MM.1S (cell line): ENCODE measurements around the gene BRIP1.
"Not testable (repeated sequence)": the region's sequence is repeated elsewhere in the genome, so short reads cannot be mapped to it uniquely, and the experiment has no call there.

Source experiments
- DNase-seq: peaks from one replicate; pipeline ENCODE4 v3.0.0-alpha.2; 2015
- H2AFZ ChIP-seq: fragments of 300-600 bp; sonication (generic); 2 replicates; pipeline ENCODE4 v1.6.0; 2016; ENCODE audit warnings: antibody characterized with exemption, low read length
- H3F3A ChIP-seq: fragments of 300-600 bp; sonication (generic); 2 replicates; pipeline ENCODE4 v1.6.1; 2016; ENCODE audit warnings: mild to moderate bottlenecking, antibody characterized with exemption, low read length, moderate library complexity, mixed read lengths; ENCODE audit not compliant: insufficient read depth
- H3K27ac ChIP-seq: fragments of 300-600 bp; sonication (generic); 2 replicates; pipeline ENCODE4 v1.5.1; 2016; ENCODE audit warnings: mild to moderate bottlenecking, low read length
- H3K27me3 ChIP-seq: fragments of 300-600 bp; sonication (generic); replicated peaks from 2 replicates; pipeline ENCODE4 v1.6.0; 2016; ENCODE audit warnings: low read length; ENCODE audit not compliant: insufficient read depth
- H3K36me3 ChIP-seq: fragments of 300-600 bp; sonication (generic); replicated peaks from 2 replicates; pipeline ENCODE4 v1.6.1; 2016; ENCODE audit warnings: mild to moderate bottlenecking, low read length, mixed read lengths; ENCODE audit not compliant: insufficient read depth
- H3K4me1 ChIP-seq: fragments of 300-600 bp; sonication (generic); 2 replicates; pipeline ENCODE4 v1.6.1; 2016; ENCODE audit warnings: low read length, mixed read lengths
- H3K4me2 ChIP-seq: fragments of 300-600 bp; sonication (generic); 2 replicates; pipeline ENCODE4 v1.6.0; 2016; ENCODE audit warnings: low read depth, low read length
- H3K4me3 ChIP-seq: fragments of 300-600 bp; sonication (generic); 2 replicates; pipeline ENCODE4 v1.5.1; 2016; ENCODE audit warnings: low read length, mixed read lengths
- H3K79me2 ChIP-seq: fragments of 300-600 bp; sonication (generic); 2 replicates; pipeline ENCODE4 v1.6.1; 2016; ENCODE audit warnings: mixed run types, low read length, mixed read lengths
- H3K9ac ChIP-seq: fragments of 300-600 bp; sonication (generic); 2 replicates; pipeline ENCODE4 v1.6.1; 2016; ENCODE audit warnings: low read length, mixed read lengths
- H3K9me2 ChIP-seq: fragments of 300-600 bp; sonication (generic); replicated peaks from 2 replicates; pipeline ENCODE4 v1.6.1; 2016; ENCODE audit warnings: mild to moderate bottlenecking, low read length, mixed read lengths; ENCODE audit not compliant: insufficient read depth
- H3K9me3 ChIP-seq: fragments of 300-600 bp; sonication (generic); replicated peaks from 2 replicates; pipeline ENCODE4 v1.6.1; 2016; ENCODE audit warnings: mild to moderate bottlenecking, low read length, mixed read lengths; ENCODE audit not compliant: insufficient read depth
- H4K20me1 ChIP-seq: fragments of 300-600 bp; sonication (generic); 2 replicates; pipeline ENCODE4 v1.6.1; 2016; ENCODE audit warnings: mild to moderate bottlenecking, low read length, moderate library complexity, mixed read lengths; ENCODE audit not compliant: insufficient read depth
- CTCF ChIP-seq: fragments of 300-600 bp; sonication (generic); IDR thresholded peaks from 2 replicates; pipeline ENCODE4 v1.5.1; 2016; ENCODE audit warnings: antibody characterized with exemption, low read length, mixed read lengths
- EZH2 ChIP-seq: fragments of 300-600 bp; sonication (generic); optimal IDR thresholded peaks from 2 replicates; pipeline ENCODE3; 2017; ENCODE audit warnings: low read depth, mild to moderate bottlenecking, antibody characterized with exemption, low read length, mixed read lengths
- EZH2phosphoT487 ChIP-seq: fragments of 300-600 bp; sonication (generic); IDR thresholded peaks from 2 replicates; pipeline ENCODE4 v1.6.1; 2018; ENCODE audit warnings: antibody characterized with exemption, low read length

Gene BRIP1

GRCh38 chr17:61782683-61783082 lies 80.6 kb downstream of the BRIP1 start:
- no peaks in the 10 kb centered on the region for H3F3A ChIP-seq

GRCh38 chr17:61775364-61775763 lies 88.0 kb downstream of the BRIP1 start:
- DNase-seq: no peak
- TF ChIP-seq EZH2 (no peak), CTCF (no peak), EZH2phosphoT487 (no peak)
- no peaks in the 10 kb centered on the region for H4K20me1 ChIP-seq
- no peak overlapping the region for H3K9ac ChIP-seq
- no peak overlapping the region for H3K4me2 ChIP-seq
- H3K27me3 ChIP-seq: no peaks in the 10 kb centered on the region
- no peaks in the 10 kb centered on the region for H3K36me3 ChIP-seq
- H3F3A ChIP-seq: no peaks in the 10 kb centered on the region
- no peaks in the 10 kb centered on the region for H3K9me3 ChIP-seq
- no peaks in the 10 kb centered on the region for H3K9me2 ChIP-seq
- no peak overlapping the region for H3K27ac ChIP-seq
- H2AFZ ChIP-seq: no peak overlapping the region
- no peak overlapping the region for H3K4me3 ChIP-seq
- no peaks in the 10 kb centered on the region for H3K79me2 ChIP-seq
- no peaks in the 10 kb centered on the region for H3K4me1 ChIP-seq

More at GRCh38 chr17:61782683-61783082, 80.6 kb downstream of the BRIP1 start:
- Histone ChIP-seq H3K27me3 (no peaks in the 10 kb centered on the region), H3K4me1 (0 out of 2 replicates have a peak, but pooled peaks cover 12% of the 10 kb centered on the region), H2AFZ (no peak overlapping the region), H3K9me2 (no peaks in the 10 kb centered on the region), H3K79me2 (no peaks in the 10 kb centered on the region), H3K4me2 (no peak overlapping the region), H3K36me3 (peaks cover 3% of the 10 kb centered on the region; the same call in 1 of the 2 replicates), H4K20me1 (no peaks in the 10 kb centered on the region), H3K9me3 (no peaks in the 10 kb centered on the region), H3K4me3 (no peak overlapping the region), H3K9ac (no peak overlapping the region), H3K27ac (no peak overlapping the region)
- TF ChIP-seq EZH2: no peak
- TF ChIP-seq EZH2phosphoT487: no peak
- TF ChIP-seq CTCF: no peak
- DNase-seq: no peak

DNA sequence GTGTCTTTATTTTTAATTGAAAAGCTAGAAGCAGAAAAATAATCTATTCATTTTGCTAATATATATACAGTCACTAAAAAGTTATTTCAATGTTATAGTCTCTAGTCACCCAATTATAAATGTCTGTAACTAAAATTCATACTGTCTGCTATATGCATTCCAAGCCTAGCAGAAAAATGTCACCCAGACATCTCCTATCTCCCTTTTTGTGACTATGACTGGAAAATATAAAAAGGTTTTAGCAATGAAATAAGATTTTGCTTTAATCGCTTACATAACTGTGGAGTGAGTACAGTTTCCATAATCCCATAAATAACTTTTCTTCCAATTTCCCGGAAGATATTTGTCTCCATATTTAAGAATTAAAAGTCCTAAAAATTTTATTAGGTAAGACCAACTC lies 88.6 kb downstream of the BRIP1 start:
- Histone ChIP-seq H3K4me3 (no peak overlapping the region), H3K27me3 (no peaks in the 10 kb centered on the region), H3K79me2 (no peaks in the 10 kb centered on the region), H3K36me3 (no peaks in the 10 kb centered on the region), H3K9ac (no peak overlapping the region), H3F3A (no peaks in the 10 kb centered on the region), H3K4me1 (no peaks in the 10 kb centered on the region), H3K9me2 (no peaks in the 10 kb centered on the region), H4K20me1 (no peaks in the 10 kb centered on the region), H3K27ac (no peak overlapping the region), H2AFZ (no peak overlapping the region), H3K4me2 (no peak overlapping the region), H3K9me3 (no peaks in the 10 kb centered on the region)
- no peak for TF ChIP-seq EZH2
- TF ChIP-seq EZH2phosphoT487: no peak
- no peak for TF ChIP-seq CTCF
- no peak for DNase-seq

GRCh38 chr17:61774087-61774486 lies 89.2 kb downstream of the BRIP1 start:
- not testable (repeated sequence) for H3K27ac ChIP-seq, H3K4me3 ChIP-seq, DNase-seq, H3F3A ChIP-seq, H3K36me3 ChIP-seq, H3K9me3 ChIP-seq, H4K20me1 ChIP-seq, H3K9me2 ChIP-seq, H2AFZ ChIP-seq, H3K4me1 ChIP-seq, H3K27me3 ChIP-seq, H3K4me2 ChIP-seq, H3K9ac ChIP-seq, H3K79me2 ChIP-seq
